Peyer's patch (tissue), 4 donors: ENCODE results near the gene MLF2.

Experiments used
- CTCF ChIP-seq, 6 experiments: fragments of 450-650 bp in 4 of 6; fragments of 200-600 bp in 2 of 6; sonication (generic) in 1 of 6; IDR thresholded peaks; one replicate each; pipeline ENCODE4 v1.5.1; 2017 to 2019; ENCODE audit warnings: antibody characterized with exemption in 6 of 6, mild to moderate bottlenecking in 3 of 6, moderate library complexity in 1 of 6
- POLR2A ChIP-seq, 2 donors: fragments of 450-650 bp; IDR thresholded peaks; one replicate each; pipeline ENCODE4 v1.5.1; 2017; ENCODE audit warnings: antibody characterized with exemption in 2 of 2, mild to moderate bottlenecking in 2 of 2, moderate library complexity in 2 of 2

- no peak for TF ChIP-seq CTCF (IDR thresholded peaks at IDR 0.05)
- TF ChIP-seq POLR2A (IDR thresholded peaks at IDR 0.05) = no peak
Observed at GRCh38 chr12:6771091-6771495, 18.2 kb upstream of the MLF2 start.
